IPS-20b (cell line): ENCODE data around the gene CSRNP3.

Experiments
- H3K27ac ChIP-seq: one replicate; pipeline ENCODE4 v1.5.1; 2013; ENCODE audit warnings: low read length
- H3K27me3 ChIP-seq: 2 replicates; pipeline ENCODE4 v1.6.1; 2013; ENCODE audit warnings: mild to moderate bottlenecking, low read length, inconsistent platforms; ENCODE audit not compliant: insufficient read depth
- H3K36me3 ChIP-seq: 2 replicates; pipeline ENCODE4 v1.6.1; 2013; ENCODE audit warnings: low read depth, mild to moderate bottlenecking, inconsistent platforms, low read length, moderate library complexity; ENCODE audit not compliant: insufficient read depth
- H3K4me1 ChIP-seq: 2 replicates; pipeline ENCODE4 v1.6.1; 2013; ENCODE audit warnings: mild to moderate bottlenecking, control low read depth, inconsistent platforms, low read length, moderate library complexity; ENCODE audit not compliant: insufficient read depth
- H3K4me3 ChIP-seq: 2 replicates; pipeline ENCODE4 v1.5.1; 2013; ENCODE audit warnings: mild to moderate bottlenecking, low read length, inconsistent platforms
- H3K9ac ChIP-seq: 2 replicates; pipeline ENCODE4 v1.6.1; 2013; ENCODE audit warnings: low read depth, mild to moderate bottlenecking, inconsistent platforms, low read length, moderate library complexity
- H3K9me3 ChIP-seq: 2 replicates; pipeline ENCODE4 v1.6.1; 2013; ENCODE audit warnings: mild to moderate bottlenecking, low read depth, low read length, inconsistent platforms; ENCODE audit not compliant: insufficient read depth

Gene CSRNP3

GRCh38 chr2:165471349-165471950 lies 2.0 kb downstream of the CSRNP3 start:
- H3K27ac ChIP-seq: no peak overlapping the region
- peak overlapping the region; percentile 40; the same call in 1 of the 2 replicates for H3K4me3 ChIP-seq
- peak overlapping the region; percentile 1; the same call in 1 of the 2 replicates for H3K9ac ChIP-seq

GRCh38 chr2:165472922-165473321 lies 3.4 kb downstream of the CSRNP3 start:
- Histone ChIP-seq H3K27ac (no peak overlapping the region), H3K9me3 (no peaks in the 10 kb centered on the region), H3K36me3 (no peaks in the 10 kb centered on the region), H3K27me3 (no peaks in the 10 kb centered on the region), H3K9ac (no peak overlapping the region), H3K4me3 (no peak overlapping the region), H3K4me1 (peaks cover 23% of the 10 kb centered on the region)

More at GRCh38 chr2:165471349-165471950, 2.0 kb downstream of the CSRNP3 start:
- H3K27me3 ChIP-seq: no peaks in the 10 kb centered on the region
- H3K36me3 ChIP-seq: no peaks in the 10 kb centered on the region
- H3K9me3 ChIP-seq: no peaks in the 10 kb centered on the region
- H3K4me1 ChIP-seq: peaks cover 23% of the 10 kb centered on the region

- H3K27ac ChIP-seq: no peak overlapping the region
Observed at GRCh38 chr2:165474619-165475276, 5.2 kb downstream of the CSRNP3 start.

GRCh38 chr2:165475277-165476004 lies 5.9 kb downstream of the CSRNP3 start:
- Histone ChIP-seq H3K4me1 (peaks cover 16% of the 10 kb centered on the region), H3K9me3 (no peaks in the 10 kb centered on the region), H3K27ac (no peak overlapping the region), H3K27me3 (no peaks in the 10 kb centered on the region), H3K36me3 (no peaks in the 10 kb centered on the region), H3K9ac (no peak overlapping the region), H3K4me3 (no peak overlapping the region)

More at GRCh38 chr2:165474619-165475276, 5.2 kb downstream of the CSRNP3 start:
- Histone ChIP-seq H3K4me3 (no peak overlapping the region), H3K9ac (no peak overlapping the region), H3K9me3 (no peaks in the 10 kb centered on the region), H3K4me1 (peaks cover 16% of the 10 kb centered on the region), H3K27me3 (no peaks in the 10 kb centered on the region), H3K36me3 (no peaks in the 10 kb centered on the region)

GRCh38 chr2:165479856-165480255 lies 10.4 kb downstream of the CSRNP3 start:
- peaks cover under 1% of the 10 kb centered on the region; the same call in 1 of the 2 replicates for H3K4me1 ChIP-seq
- no peaks in the 10 kb centered on the region; the same call in 1 of the 2 replicates for H3K36me3 ChIP-seq
- no peak overlapping the region; the same call in 1 of the 2 replicates for H3K9ac ChIP-seq
- H3K27ac ChIP-seq: no peak overlapping the region
- H3K4me3 ChIP-seq: no peak overlapping the region
- H3K9me3 ChIP-seq: peaks cover 5% of the 10 kb centered on the region
- no peaks in the 10 kb centered on the region for H3K27me3 ChIP-seq

- Histone ChIP-seq H3K4me3 (no peak overlapping the region), H3K4me1 (no peaks in the 10 kb centered on the region; the same call in 1 of the 2 replicates), H3K36me3 (peaks cover 13% of the 10 kb centered on the region), H3K27ac (no peak overlapping the region), H3K9me3 (no peaks in the 10 kb centered on the region), H3K9ac (no peak overlapping the region), H3K27me3 (no peaks in the 10 kb centered on the region)
Observed at GRCh38 chr2:165494573-165494972, 25.1 kb downstream of the CSRNP3 start.

- H3K9ac ChIP-seq: no peak overlapping the region
- H3K4me1 ChIP-seq: no peaks in the 10 kb centered on the region; the same call in 1 of the 2 replicates
- no peak overlapping the region for H3K4me3 ChIP-seq
- no peaks in the 10 kb centered on the region for H3K9me3 ChIP-seq
- no peaks in the 10 kb centered on the region for H3K27me3 ChIP-seq
- H3K36me3 ChIP-seq: peaks cover 13% of the 10 kb centered on the region
- no peak overlapping the region for H3K27ac ChIP-seq
Observed at GRCh38 chr2:165497659-165498317, 28.3 kb downstream of the CSRNP3 start.

- Histone ChIP-seq H3K4me3 (no peak overlapping the region), H3K9me3 (no peaks in the 10 kb centered on the region), H3K9ac (no peak overlapping the region), H3K4me1 (no peaks in the 10 kb centered on the region), H3K27me3 (no peaks in the 10 kb centered on the region), H3K36me3 (peaks cover 13% of the 10 kb centered on the region), H3K27ac (no peak overlapping the region)
Observed at GRCh38 chr2:165499131-165499530, 29.6 kb downstream of the CSRNP3 start.

- H3K36me3 ChIP-seq: peaks cover 8% of the 10 kb centered on the region
- no peaks in the 10 kb centered on the region for H3K27me3 ChIP-seq
- H3K27ac ChIP-seq: no peak overlapping the region
- no peaks in the 10 kb centered on the region for H3K4me1 ChIP-seq
- no peaks in the 10 kb centered on the region for H3K9me3 ChIP-seq
- no peak overlapping the region for H3K9ac ChIP-seq
- H3K4me3 ChIP-seq: no peak overlapping the region
Observed at GRCh38 chr2:165500001-165500400, 30.5 kb downstream of the CSRNP3 start.

- no peaks in the 10 kb centered on the region for H3K27me3 ChIP-seq
- no peak overlapping the region for H3K27ac ChIP-seq
- H3K36me3 ChIP-seq: peaks cover under 1% of the 10 kb centered on the region; the same call in 1 of the 2 replicates
- no peak overlapping the region for H3K4me3 ChIP-seq
- no peaks in the 10 kb centered on the region for H3K9me3 ChIP-seq
- no peak overlapping the region for H3K9ac ChIP-seq
- no peaks in the 10 kb centered on the region for H3K4me1 ChIP-seq
Observed at GRCh38 chr2:165500816-165501215, 31.3 kb downstream of the CSRNP3 start.

- Histone ChIP-seq H3K9ac (no peak overlapping the region), H3K9me3 (no peaks in the 10 kb centered on the region), H3K4me1 (no peaks in the 10 kb centered on the region), H3K27me3 (no peaks in the 10 kb centered on the region), H3K36me3 (no peaks in the 10 kb centered on the region), H3K27ac (no peak overlapping the region), H3K4me3 (no peak overlapping the region)
Observed at GRCh38 chr2:165505514-165505913, 36.0 kb downstream of the CSRNP3 start.
